Body of pancreas (tissue), 4 donors: ENCODE data around the gene SPRN.

Experiments
- CTCF ChIP-seq, 7 experiments: fragments of 450-650 bp in 4 of 7; fragments of 200-600 bp in 3 of 7; sonication (generic) in 3 of 7; IDR thresholded peaks; one replicate each; pipeline ENCODE4 v1.5.1; 2016 to 2019; ENCODE audit warnings: antibody characterized with exemption in 7 of 7
- POLR2A ChIP-seq, 3 donors: fragments of 450-650 bp; IDR thresholded peaks; one replicate each; pipeline ENCODE4 v1.6.1; 2016; ENCODE audit warnings: antibody characterized with exemption in 3 of 3, mild to moderate bottlenecking in 2 of 3

DNA sequence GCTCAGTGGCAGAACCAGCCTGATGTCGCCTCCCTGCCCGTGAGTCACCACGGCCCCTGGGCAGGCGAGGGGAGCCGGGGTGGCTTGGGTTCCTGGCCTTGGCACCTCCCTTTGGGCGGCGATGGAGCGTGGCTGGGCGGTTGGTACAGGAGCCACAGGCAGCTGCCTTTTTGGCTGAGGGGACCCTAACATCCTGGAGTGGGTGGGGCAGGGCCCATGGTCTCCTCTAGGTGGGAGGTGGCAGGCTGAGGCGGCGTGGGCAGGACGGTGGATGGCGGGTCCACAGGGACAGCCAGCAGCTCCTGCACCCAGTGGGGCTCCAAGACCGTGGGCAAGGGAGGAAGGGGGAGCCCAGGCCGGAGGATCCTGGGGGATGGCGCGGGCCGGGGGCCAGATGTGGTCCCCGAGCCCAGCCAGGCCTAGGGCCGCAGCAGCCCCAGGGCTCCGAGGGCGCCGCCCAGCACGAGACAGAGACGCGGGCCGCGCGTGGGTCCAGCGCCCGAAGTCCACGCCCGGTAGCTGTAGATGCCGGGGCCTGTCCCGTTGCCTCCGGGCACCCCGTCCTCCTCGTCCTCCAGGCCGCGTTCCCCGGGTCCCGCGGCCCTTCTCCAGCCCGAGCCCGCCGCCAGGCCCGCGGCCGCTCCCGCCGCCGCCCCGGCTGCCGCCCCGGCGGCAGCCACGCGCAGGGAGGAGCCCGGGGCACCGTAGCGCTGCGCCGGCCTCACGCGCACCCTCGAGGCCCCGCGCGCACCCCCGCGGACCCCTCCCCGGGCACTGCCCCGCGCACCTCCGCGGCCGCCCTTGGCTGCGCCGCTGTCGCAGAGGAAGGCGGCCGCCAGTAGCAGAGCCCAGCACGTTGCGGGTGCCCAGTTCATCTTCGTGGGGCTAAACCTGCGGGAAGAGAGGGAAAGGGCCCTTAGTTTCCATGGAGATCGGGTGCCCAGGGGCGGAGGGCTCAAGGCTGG lies 1.3 kb downstream of the SPRN start:
- TF ChIP-seq CTCF (IDR thresholded peaks at IDR 0.05): no peak
- no peak for TF ChIP-seq POLR2A (IDR thresholded peaks at IDR 0.05)
